ENCODE results near the gene ATP11A.

DNA sequence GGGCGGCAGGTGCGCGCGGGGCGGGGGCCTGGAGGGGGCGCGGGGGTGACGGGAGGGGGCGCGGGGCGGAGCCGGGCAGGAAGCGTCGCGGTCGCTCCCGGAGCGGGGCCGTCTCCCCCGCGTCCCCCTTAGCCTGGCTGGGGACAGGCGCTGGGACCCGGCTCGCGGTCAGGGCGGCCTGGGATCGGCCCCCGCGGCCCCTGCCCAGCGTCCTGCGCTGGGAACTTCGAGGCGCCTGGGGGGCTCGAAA lies 204.5 kb downstream of the ATP11A start:
- no peak for TF ChIP-seq POLR2AphosphoS5 (IDR thresholded peaks at IDR 0.05; ENCODE audit: borderline replicate concordance, low read depth, low read length)
- TF ChIP-seq EZH2 (IDR thresholded peaks at IDR 0.05): no peak
- TF ChIP-seq FOXP2 (optimal IDR thresholded peaks at IDR 0.05; ENCODE audit: control extremely low read depth, extremely low read length, insufficient read depth): no peak
